Caco-2 (cell line): ENCODE data around the gene CD19. TPM values are rescaled to one million over a fixed set of nuclear protein-coding genes. Genes with fewer than 3 reads are reported as not detected.
"Not testable (repeated sequence)": the region's sequence is repeated elsewhere in the genome, so short reads cannot be mapped to it uniquely, and the experiment has no call there.

Experiments used
- BruUV-seq: library from RNA; stranded (reverse); fragments of 400-500 nt; replicated peaks from 2 replicates; lab custom pipeline; 2021; lab: Mats Ljungman, UMichigan
- CTCF ChIA-PET: fragments of 300-600 bp; sonication (Branson Sonifier 250); formaldehyde crosslinking; loops from one replicate; lab custom pipeline; 2022; ENCODE audit warnings: antibody characterized with exemption; lab: Charles Lee
- POLR2A ChIA-PET: fragments of 300-600 bp; sonication (Branson Sonifier 250); formaldehyde crosslinking; loops from one replicate; lab custom pipeline; 2022; ENCODE audit warnings: antibody characterized with exemption; lab: Charles Lee
- DNase-seq, 2 experiments: peaks; one replicate each; pipeline versions ENCODE4 v3.0.0 to v3.0.0-alpha.2; 2020 to 2022
- H3K27me3 ChIP-seq: replicated peaks from 2 replicates; pipeline ENCODE4 v1.6.0; 2011; ENCODE audit warnings: low read length; ENCODE audit not compliant: control insufficient read depth, insufficient read depth
- H3K36me3 ChIP-seq: 2 replicates; pipeline ENCODE4 v1.5.1; 2011; ENCODE audit warnings: low read length; ENCODE audit not compliant: control insufficient read depth, insufficient read depth
- H3K4me1 ChIP-seq: fragments of 250-450 bp; sonication (Bioruptor Pico); 2 replicates; pipeline ENCODE4 v1.5.1; 2020; ENCODE audit warnings: mild to moderate bottlenecking
- H3K4me3 ChIP-seq: 2 replicates; pipeline ENCODE4 v1.5.1; 2011; ENCODE audit warnings: low read depth, mild to moderate bottlenecking, control low read depth, low read length
- H3K9me3 ChIP-seq: fragments of 250-450 bp; sonication (Bioruptor Pico); 2 replicates; pipeline ENCODE4 v1.5.1; 2020; ENCODE audit warnings: mild to moderate bottlenecking, moderate library complexity
- H3K27ac Mint-ChIP-seq: one replicate; pipeline ENCODE4 v1.8.0; 2022; ENCODE audit warnings: mixed read lengths; ENCODE audit not compliant: unreplicated experiment
- H3K27me3 Mint-ChIP-seq: one replicate; pipeline ENCODE4 v1.8.0; 2022; ENCODE audit warnings: mixed read lengths; ENCODE audit not compliant: insufficient read depth, unreplicated experiment
- H3K36me3 Mint-ChIP-seq: one replicate; pipeline ENCODE4 v1.8.0; 2022; ENCODE audit warnings: mild to moderate bottlenecking, mixed read lengths; ENCODE audit not compliant: insufficient read depth, unreplicated experiment
- H3K4me1 Mint-ChIP-seq: one replicate; pipeline ENCODE4 v1.8.0; 2022; ENCODE audit warnings: low read depth, mixed read lengths; ENCODE audit not compliant: unreplicated experiment
- H3K4me3 Mint-ChIP-seq: one replicate; pipeline ENCODE4 v1.8.0; 2022; ENCODE audit warnings: mild to moderate bottlenecking, moderate library complexity, mixed read lengths; ENCODE audit not compliant: unreplicated experiment
- H3K9me3 Mint-ChIP-seq: one replicate; pipeline ENCODE4 v1.8.0; 2022; ENCODE audit warnings: mixed read lengths; ENCODE audit not compliant: unreplicated experiment
- intact Hi-C: fragments of 100-400 bp; cut with micrococcal nuclease; formaldehyde crosslinking; loops from one replicate; pipeline ENCODE4 v1.10.0; 2022; ENCODE audit not compliant: unreplicated experiment
- total RNA-seq: library from RNA; stranded (reverse); gene quantifications from 2 replicates; pipeline ENCODE4 v1.2.3, GENCODE V29; 2022
- TF ChIP-seq, protein P1 (sequence below), 2 experiments: fragments of 200-600 bp in 1 of 2; IDR thresholded peaks; 1 replicate in 1 of 2; 2 replicates in 1 of 2; pipeline versions ENCODE4 v1.5.1 to v1.8.0; 2011 to 2022; ENCODE audit warnings: antibody characterized with exemption in 1 of 2, control low read depth in 1 of 2, inconsistent platforms in 1 of 2, low read depth in 1 of 2, low read length in 1 of 2, mild to moderate bottlenecking in 1 of 2, moderate library complexity in 1 of 2; ENCODE audit not compliant: insufficient read depth in 1 of 2, severe bottlenecking in 1 of 2, unreplicated experiment in 1 of 2

Gene CD19
- total RNA-seq, 1 experiment from 2014 or later, result not detected

GRCh38 chr16:28924762-28925385 is 6.9 kb upstream of the CD19 start, which contains the start of gene RABEP2:
Gene RABEP2, minus strand, starts transcription at chr16:28925238. Its CDS starts 75 bp downstream, at chr16:28925163.
- Mint-ChIP-seq H3K4me1 (peaks cover 14% of the 10 kb centered on the region), H3K36me3 (peaks cover 23% of the 10 kb centered on the region), H3K9me3 (no peaks in the 10 kb centered on the region), H3K27me3 (no peaks in the 10 kb centered on the region), H3K4me3 (peak within 1 kb of the TSS; percentile 95), H3K27ac (peak within 1 kb of the TSS; percentile 94)
- Histone ChIP-seq H3K27me3 (no peaks in the 10 kb centered on the region), H3K4me3 (peak within 1 kb of the TSS; percentile 84), H3K4me1 (peaks cover 11% of the 10 kb centered on the region), H3K9me3 (no peaks in the 10 kb centered on the region), H3K36me3 (no peaks in the 10 kb centered on the region)
- peak; percentile 99 for DNase-seq
- intact Hi-C loops, result loop anchor here (1.0 kb wide), 2 partner anchors 20 to 25 kb away; partner anchors contain the start of gene NFATC2IP
- CTCF ChIA-PET, result interaction anchor here (1.5 kb wide), 1 partner anchor 19 kb away, joined by 3 read pairs; no protein-coding TSS in a partner anchor
- POLR2A ChIA-PET, result interaction anchor here (1.1 kb wide), 1 partner anchor 19 kb away, joined by 4 read pairs; no protein-coding TSS in a partner anchor
- no TSS peak for BruUV-seq
- TF ChIP-seq, protein P1, sequence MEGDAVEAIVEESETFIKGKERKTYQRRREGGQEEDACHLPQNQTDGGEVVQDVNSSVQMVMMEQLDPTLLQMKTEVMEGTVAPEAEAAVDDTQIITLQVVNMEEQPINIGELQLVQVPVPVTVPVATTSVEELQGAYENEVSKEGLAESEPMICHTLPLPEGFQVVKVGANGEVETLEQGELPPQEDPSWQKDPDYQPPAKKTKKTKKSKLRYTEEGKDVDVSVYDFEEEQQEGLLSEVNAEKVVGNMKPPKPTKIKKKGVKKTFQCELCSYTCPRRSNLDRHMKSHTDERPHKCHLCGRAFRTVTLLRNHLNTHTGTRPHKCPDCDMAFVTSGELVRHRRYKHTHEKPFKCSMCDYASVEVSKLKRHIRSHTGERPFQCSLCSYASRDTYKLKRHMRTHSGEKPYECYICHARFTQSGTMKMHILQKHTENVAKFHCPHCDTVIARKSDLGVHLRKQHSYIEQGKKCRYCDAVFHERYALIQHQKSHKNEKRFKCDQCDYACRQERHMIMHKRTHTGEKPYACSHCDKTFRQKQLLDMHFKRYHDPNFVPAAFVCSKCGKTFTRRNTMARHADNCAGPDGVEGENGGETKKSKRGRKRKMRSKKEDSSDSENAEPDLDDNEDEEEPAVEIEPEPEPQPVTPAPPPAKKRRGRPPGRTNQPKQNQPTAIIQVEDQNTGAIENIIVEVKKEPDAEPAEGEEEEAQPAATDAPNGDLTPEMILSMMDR (IDR thresholded peaks at IDR 0.05; ENCODE audit: insufficient read depth in 1 of 2, low read depth in 1 of 2, low read length in 1 of 2, severe bottlenecking in 1 of 2, unreplicated experiment in 1 of 2), result no peak

DNA sequence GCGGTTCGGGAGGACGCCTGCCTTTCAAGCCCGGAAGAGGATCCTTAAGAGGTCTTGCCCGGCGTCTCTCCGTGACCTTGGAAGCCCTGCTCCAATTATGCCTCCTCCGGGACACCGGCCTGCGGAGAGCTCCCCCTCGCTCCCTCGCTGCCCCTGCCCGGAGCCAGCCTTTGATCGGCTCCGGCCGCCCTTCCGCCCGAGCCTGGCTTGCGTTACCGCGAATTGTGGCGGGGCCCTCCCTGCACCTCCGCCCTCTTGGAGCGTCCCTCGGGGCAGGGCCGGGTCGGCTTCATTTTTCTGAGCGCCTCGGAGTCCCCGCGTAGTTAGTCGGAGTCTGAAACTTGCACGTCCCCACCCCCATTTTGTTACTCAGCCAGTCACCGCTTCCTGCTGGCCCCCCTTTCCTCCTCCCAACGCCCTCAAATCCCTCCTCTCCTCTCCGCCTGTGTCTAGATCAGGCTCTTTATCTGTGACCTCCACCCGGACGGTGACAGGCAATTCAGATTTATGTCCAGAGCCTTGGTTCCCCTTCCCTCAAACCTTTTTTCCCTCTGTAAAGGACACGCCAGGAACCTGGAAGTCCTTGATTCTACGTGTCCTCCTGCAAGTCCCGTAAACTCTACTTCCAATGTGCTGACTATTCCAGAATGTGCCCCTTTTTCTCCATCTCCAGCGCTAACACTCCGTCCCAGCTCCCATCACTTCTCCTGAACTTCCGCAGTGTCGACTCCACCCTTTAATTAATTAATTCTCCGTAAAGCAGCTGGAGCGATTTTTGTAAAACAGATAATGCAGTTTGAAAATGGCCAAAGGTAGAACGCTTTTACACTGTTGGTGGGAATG is 6.2 kb upstream of the CD19 start:
- ChIA-PET CTCF (no interaction called here), POLR2A (interaction anchor here (0.6 to 1.1 kb wide), 2 partner anchors 18 to 926 kb away, joined by 3 to 4 read pairs; no protein-coding TSS in a partner anchor)
- TF ChIP-seq, protein P1 (IDR thresholded peaks at IDR 0.05; ENCODE audit: insufficient read depth in 1 of 2, low read depth in 1 of 2, low read length in 1 of 2, severe bottlenecking in 1 of 2, unreplicated experiment in 1 of 2), result no peak
- no peaks in the 10 kb centered on the region for H3K9me3 ChIP-seq
- H3K4me1 ChIP-seq, result peaks cover 11% of the 10 kb centered on the region
- Mint-ChIP-seq H3K9me3 (no peaks in the 10 kb centered on the region), H3K27ac (peak overlapping the region; percentile 94), H3K4me3 (peak overlapping the region; percentile 95), H3K27me3 (no peaks in the 10 kb centered on the region), H3K36me3 (peaks cover 22% of the 10 kb centered on the region), H3K4me1 (peaks cover 14% of the 10 kb centered on the region)
- peak overlapping the region; percentile 84 for H3K4me3 ChIP-seq
- H3K27me3 ChIP-seq, result no peaks in the 10 kb centered on the region
- H3K36me3 ChIP-seq, result no peaks in the 10 kb centered on the region
- DNase-seq, result peak in 1 of 2 experiments; percentile 86
- intact Hi-C loops, result loop anchor here (1.0 kb wide), 1 partner anchor 20 kb away; no protein-coding TSS in a partner anchor
- TSS peak; percentile 88 for BruUV-seq

GRCh38 chr16:28926284-28926683 is 5.5 kb upstream of the CD19 start:
- H3K9me3 ChIP-seq, POLR2A ChIA-PET, DNase-seq, H3K9me3 Mint-ChIP-seq, BruUV-seq, H3K27me3 ChIP-seq, H3K27me3 Mint-ChIP-seq, H3K36me3 ChIP-seq, CTCF ChIA-PET, intact Hi-C loops: not testable (repeated sequence)
- H3K27ac Mint-ChIP-seq, result peak overlapping the region; percentile 94
- Histone ChIP-seq H3K4me3 (peak overlapping the region; percentile 84), H3K4me1 (peaks cover 11% of the 10 kb centered on the region)
- H3K36me3 Mint-ChIP-seq, result peaks cover 18% of the 10 kb centered on the region
- H3K4me3 Mint-ChIP-seq, result peak overlapping the region; percentile 95
- peaks cover 10% of the 10 kb centered on the region for H3K4me1 Mint-ChIP-seq
